Fibroblast of gingiva (primary cell): Measurements from ENCODE around the gene MFF.

Experiments used
- DNase-seq: peaks from one replicate; pipeline ENCODE4 v3.0.0-alpha.2; 2011; ENCODE audit warnings: low read depth

MFF gene, protein sequence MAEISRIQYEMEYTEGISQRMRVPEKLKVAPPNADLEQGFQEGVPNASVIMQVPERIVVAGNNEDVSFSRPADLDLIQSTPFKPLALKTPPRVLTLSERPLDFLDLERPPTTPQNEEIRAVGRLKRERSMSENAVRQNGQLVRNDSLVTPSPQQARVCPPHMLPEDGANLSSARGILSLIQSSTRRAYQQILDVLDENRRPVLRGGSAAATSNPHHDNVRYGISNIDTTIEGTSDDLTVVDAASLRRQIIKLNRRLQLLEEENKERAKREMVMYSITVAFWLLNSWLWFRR

DNA sequence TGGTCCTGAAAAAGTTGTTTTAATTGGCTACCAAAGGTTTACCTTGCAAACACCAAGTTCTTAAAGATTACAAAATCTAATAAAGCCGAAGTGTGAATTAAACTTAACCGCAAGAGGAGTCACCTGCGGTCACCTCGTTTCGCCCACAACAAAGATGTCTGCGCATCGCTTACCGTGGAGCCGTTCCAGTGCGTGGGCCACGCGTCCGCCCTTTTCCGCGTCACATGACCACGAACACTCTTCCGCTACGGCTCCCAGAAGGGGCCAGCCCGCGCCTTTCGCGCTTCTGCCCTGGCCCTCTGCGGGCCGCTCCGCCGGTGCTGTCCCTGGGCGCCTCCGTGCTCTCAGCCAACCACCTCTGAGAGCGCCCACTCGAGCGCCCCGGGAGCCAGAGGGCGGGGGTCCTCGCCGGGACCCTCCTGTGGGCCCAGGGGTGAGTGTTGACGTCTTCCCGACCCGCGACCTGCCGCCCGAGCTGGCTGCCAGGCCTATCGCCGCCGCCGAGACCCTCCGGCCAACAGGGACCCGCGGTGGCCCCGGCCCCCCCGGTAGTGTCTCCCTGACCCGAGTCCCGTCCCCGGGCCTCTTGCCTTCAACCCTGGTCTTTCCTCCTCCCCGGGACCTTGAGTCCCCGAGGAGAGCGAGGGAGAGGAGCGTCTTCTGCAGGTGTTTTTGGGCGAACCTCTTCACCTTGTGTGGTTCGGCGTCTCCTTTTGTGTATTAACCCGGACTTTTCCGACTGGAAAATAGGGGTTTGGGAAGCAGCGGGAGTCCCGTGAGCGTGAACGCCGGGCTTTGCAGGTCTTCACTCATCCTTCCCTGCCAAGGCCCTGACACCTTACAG lies at the start of gene MFF:
MFF (plus strand) TSS at position 257 of the 844 bp plus-strand sequence. CDS start 5,415 bp downstream, outside the sequence.
- DNase-seq: peak; percentile 92

DNA sequence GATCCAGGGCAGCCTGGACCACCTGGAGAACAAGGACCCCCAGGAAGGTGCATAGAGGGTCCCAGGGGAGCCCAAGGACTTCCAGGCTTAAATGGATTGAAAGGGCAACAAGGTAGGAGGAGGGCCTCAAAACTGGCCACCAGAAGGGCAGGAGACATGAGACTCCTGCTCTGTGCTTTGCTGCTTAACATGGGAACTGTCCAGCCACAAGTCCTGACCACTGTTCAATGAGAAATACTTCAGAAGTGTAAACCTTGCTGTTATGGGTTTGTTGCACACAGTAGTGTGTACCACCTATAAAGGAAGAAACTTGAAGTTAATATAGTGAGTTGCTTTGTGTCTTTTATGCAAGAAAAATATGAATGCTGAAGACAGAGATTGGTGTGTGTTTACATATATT lies 44.2 kb upstream of the MFF start:
- DNase-seq: peak; percentile 1

DNA sequence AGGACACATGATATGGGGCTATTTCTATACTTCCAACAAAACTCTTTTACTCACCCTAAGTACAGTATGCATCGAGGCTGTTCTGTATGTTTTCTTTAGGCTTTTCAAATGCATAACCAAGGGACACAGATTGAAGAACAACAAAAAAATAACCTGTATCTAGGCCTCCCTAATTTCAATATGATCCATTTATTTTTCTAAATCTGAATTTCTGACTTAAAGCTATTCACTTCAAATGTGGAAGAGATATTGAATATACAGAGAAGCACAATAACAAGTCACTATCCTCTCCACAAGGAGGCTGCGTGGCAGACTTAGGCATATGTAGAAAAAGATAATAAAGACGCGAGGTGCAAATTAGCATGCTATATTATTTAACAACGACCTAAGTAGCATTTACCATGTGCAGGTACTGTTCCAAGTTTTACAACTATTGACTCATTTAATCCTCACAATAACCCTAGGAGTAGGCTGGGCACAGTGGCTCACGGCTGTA lies 39.3 kb upstream of the MFF start:
- no peak for DNase-seq

DNA sequence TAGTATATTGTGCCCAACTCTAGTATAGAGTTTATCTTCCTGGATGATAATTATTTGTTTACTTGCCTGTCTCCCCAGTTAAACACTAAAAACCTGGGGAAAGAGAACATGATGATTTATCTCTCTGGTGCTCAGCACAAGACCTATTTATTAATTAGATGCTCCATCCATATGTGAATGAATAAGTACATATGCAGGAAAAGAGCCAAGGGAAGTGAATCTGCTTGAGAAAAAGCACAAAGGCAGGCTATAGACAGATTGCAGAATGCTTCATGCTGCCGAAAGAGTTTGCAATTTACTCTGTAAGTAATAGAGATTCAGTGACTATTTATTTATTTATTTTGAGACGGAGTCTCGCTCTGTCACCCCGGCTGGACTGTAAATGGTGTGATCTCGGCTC lies 37.3 kb upstream of the MFF start:
- no peak for DNase-seq

DNA sequence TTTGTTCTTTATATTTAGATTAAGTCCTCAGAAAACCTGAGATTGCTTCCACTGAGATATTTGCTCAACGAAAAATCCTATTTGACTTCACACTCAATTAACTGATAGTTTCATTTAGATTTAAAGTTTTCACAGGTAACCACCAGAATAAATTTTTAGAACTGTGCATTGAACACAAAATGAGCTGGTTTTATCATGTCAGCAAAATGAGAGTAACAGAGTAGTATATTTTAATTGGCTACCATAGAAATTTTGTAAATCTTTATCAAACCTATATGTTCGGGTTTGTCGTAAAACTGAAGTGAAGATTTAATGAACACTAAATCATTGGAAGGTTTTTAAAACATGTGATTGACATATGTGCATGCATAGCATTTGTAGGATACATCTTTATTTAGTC lies 32.7 kb upstream of the MFF start:
- DNase-seq: no peak

DNA sequence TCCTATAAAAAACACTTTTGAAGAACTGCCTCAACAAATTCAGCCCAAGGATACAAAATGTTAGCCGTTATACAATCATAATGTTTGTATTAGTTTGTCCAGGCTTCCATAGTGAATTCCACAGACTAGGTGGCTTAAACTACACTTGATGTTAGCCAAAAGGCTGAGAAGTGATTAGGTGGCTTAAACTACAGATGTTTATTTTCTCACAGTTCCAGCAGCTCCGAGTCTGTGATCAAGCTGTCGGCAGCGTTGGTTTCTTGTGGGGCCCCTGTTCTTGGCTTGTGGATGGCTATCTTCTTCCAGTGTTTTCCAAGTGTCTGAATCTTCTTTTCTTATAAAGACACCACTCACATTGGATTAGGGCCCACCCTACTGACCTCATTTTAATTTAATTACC lies 31.5 kb upstream of the MFF start:
- no peak for DNase-seq

DNA sequence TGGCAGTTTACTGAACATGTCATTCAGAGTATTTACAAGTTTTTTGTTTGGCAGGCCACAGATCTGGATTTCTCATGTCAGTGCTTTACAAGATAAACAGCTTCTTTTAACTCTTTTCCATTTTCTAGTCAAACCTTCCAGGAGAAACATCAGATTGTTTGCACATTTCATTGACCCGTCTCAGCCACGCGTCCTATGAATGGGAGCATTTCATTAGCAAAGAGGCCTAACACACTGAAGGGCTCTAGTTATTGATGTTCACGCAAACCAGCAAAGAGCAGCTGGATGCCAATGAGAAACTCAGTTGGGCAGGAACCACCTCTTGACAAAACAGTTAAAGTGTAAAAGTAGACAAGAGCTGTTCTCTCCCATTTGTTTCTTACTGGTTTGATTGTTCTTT lies 29.2 kb upstream of the MFF start:
- no peak for DNase-seq

DNA sequence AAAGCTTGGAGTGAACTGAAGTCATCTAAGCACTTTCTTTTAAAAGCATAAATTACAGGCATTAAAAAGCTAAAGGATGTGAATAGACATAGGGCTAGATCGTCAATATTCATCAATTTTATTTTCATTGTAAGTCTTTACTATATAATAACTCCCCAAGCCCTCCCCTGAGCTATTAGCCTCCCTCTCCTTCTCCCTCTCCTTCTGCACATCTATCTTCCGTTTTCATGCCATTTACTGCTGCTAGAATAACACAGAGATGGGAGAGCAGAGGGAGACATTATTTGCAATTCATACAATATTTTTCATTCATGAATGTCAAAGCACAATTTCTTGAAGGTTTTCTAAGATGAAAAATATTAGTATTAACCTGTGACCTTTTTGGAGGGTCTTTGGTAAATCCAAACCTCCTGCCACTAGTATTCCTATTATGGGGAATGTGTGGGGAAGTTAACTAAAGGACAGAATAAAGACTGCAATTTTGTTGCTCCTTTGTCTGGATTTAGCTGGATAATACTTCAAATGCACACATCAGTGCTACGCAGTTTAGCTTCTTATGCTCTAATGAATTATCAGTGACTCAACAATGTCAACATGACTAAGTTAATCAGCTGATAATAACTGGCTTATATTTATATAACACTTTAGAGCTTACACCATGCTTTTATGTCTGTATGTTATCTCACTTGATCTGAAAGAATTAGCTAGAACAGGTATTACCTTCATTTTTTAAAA lies 28.2 kb upstream of the MFF start:
- no peak for DNase-seq

DNA sequence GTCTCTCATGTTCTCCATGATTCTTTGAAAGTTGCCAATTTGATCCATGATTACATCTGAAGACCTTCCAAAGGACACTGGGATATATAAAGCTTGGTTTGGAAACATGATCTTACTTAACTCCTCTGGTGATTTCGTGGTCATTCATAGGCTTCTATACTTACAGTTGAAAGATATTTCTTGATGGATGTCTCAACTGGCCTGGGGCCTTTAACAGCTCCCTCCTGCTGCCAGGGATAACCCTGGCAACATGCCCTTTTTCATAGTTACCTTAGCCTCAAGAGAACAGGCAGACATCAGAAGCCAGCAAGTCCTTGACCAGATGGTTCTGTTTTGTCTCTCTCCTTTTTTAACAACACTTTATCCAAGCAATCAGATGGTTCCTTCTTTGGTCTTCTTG lies 23.5 kb upstream of the MFF start:
- peak; percentile 3 for DNase-seq

DNA sequence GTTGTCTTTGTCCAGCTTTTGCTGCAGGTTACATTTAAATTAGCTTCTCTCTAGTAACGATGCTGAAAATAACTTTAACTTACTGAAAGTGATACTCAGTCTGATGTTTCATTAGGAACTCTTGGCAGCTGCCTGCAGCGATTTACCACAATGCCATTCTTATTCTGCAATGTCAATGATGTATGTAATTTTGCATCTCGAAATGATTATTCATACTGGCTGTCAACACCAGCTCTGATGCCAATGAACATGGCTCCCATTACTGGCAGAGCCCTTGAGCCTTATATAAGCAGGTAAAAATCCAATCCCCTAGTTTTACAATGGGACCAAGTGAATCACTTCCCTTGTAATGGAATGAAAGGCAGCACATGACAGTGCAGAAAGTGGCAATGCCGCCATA lies 16.3 kb upstream of the MFF start:
- DNase-seq: peak; percentile 67

DNA sequence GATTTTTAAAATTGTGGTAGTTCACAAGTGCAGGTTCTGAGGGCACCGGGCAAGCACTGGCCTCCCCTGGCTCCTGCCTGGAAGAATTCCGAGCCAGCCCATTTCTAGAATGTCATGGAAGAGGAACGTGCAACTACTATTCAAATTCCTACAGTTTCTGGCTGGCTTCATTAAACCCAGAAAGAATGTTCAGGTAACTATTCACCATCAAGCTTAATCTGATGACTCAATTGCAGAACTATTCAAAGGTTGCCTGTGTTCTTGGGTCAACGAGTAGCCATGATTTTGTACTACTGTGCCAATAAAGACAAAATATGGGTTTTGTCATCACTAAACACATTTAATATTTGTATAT lies 14.3 kb upstream of the MFF start:
- DNase-seq: no peak

DNA sequence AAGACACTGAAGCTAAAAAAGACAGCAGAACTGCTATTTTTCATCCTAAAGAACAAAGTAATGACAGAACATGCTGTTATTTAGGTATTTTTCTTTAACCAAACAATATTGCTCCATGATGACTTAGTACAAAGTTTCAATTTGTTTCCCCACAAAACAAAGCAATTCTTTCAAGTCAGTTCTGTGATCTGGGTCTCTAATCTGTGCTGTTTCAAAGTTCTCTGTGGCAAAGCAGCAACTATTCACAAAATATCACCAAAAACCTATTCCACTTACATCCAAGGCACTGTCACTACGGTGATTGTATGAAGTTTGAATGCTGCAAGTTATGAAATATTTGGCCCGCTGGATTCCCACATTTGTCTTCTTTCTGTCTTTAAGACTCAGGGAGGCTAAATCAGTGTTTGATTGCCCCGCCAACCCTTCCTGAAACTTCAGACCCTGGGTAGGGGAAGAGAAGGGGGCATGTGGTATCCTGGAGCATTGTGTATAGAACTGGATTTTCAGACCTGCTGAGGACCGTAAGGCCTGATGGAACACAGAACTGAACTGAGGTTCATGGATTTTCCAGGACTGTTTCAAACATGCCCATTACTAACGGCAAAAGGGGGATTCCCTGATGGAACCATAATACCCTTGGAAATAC lies 13.1 kb upstream of the MFF start:
- DNase-seq: no peak

DNA sequence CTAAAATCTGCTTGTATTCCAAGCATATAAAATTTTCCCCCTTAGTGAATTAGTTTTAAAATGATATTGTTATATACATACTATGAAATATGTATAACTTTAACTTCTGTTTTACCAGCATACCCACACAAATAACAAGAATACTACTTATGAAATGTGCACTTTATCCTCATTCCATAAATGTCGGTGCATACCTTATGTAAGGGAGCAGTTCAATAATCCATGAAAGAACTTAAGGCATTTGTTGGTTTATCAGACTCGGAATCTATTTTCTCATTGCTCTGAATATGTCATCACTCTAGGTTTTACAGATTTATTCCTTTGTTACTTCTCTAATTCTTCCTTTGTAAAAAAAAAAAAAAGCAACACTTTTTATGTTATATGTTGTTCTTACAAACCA lies 12.5 kb upstream of the MFF start:
- DNase-seq: no peak

DNA sequence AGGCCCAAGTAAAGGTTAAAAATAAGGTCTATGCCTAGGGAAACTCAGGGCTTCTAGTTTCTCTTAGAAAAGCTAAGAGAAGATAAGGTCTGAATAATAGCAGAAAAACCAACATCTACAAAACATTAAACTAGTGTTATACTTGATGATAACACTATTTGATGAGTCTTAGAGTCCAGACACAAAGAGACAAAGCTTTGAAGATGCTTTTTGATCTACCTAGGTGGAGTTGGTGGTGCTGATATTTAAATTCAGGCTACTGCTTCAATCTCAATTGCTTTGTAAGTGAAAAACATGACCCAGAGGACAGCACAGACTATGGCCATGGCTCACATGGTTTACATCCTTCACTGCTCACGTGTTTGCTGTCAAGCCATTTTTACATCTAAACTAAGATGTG lies 11.7 kb upstream of the MFF start:
- no peak for DNase-seq

DNA sequence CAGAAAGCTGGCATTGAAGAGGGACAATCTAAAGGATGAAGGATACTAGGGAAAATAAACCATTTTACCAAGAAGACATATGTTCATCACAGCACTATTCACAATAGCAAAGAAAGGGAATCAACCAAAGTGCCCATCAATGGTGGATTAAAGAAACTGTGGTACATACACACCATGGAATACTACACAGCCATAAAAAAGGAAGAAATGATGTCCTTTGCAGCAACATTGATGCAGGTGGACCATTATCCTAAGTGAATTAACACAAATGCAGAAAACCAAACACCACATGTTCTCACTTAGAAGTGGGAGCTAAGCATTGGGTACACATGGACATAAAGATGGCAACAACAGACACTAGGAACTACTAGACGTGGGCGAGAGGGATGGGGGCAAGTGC lies 7.2 kb upstream of the MFF start:
- DNase-seq: no peak

DNA sequence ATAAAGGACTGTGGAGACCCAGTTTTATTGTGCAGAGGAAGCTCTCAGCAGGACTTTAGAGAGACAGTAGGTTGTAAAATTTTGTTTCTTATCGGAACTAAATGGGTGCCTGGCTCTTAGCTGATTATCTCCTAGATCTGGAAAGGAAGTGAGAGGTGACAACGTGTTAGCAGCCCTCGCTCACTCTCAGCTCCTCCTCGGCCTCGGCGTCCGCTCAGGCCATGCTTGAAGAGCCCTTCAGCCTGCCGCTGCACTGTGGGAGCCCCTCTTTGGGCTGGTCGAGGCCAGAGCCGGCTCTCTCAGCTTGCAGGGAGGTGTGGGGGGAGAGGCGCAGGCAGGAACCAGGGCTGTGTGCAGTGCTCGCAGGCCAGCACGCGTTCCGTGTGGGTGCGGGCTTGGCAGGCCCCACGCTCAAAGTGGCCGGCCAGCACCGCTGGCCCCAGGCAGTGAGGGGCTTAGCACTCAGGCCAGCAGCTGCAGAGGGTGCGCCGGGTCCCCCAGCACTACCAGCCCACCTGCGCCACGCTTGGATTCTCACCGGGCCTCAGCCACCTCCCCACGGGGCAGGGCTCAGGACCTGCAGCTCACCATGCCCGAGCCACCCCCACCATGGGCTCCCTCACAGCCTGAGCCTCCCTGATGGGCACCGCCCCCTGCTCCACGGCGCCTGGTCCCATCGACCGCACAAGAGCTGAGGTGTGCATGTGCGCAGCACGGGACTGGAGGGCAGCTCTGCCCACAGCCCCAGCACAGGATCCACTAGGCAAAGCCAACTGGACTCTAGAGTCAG lies 4.6 kb upstream of the MFF start:
- no peak for DNase-seq

DNA sequence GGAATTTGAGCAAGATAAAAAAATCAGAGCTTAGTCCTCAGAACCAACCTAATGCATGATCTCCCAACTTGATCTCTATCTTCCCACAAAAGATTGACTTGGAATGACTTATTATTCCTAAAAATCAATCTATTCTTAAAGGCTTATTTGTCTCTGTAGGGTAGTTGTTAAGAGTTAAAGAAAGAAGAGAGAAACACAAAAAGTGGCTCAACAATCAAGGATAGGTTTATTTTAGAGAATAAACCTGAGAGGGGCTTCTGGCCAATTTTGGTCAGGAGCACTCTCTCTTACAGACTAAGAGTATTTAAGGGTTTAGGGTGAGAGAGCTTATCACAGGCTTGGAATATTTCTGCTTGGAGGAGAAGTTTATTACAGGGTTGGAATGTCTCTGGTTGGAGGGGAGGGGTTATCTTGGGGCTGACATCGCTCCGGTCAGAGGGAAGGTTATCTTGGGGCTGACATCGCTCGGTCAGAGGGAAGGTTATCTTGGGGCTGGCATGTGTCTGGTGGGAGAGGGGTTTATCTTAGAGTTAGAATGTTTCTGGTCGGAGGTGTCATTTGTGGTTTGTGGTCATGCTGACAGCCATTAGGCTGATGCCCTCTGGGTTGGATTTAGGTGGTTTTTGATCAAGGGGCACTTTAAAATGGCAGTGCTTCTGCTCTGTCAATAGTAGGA lies 2.4 kb upstream of the MFF start:
- no peak for DNase-seq

DNA sequence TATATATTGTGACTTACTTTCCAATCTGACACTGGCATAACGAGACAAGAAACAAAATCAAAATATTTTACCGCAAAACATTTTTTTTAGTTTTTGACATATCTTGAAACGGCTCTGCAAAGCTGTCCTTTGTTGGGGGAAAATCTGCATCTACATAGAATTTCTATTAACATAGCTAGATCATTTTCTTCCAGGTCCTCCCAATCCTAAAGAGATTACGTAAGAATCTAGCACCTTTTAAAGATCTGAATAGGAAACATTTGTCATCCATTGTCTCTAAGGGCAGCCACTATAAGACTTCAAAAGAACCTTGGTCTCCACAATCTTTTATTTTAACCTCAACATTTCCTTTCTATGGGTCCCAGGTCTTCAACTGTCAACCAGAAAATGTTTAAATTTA lies 1.2 kb upstream of the MFF start:
- DNase-seq: no peak

DNA sequence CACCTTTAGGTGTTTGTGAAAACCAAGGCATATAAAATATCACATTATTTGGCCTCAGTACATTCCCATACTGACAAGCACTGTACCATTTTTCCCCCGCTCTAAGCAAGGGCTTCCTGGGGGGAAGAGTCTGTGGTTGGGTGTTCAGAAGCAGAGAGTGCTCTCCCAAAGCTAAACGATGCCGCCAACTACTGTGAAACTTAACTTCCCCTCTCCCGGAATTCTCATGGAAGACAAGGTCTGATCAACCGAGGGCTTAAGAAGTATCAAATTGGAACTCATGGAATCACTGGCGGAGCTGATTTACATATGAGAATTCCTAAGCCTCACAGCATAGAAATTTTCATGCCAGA lies 433 bp upstream of the MFF start:
- DNase-seq: peak; percentile 8

DNA sequence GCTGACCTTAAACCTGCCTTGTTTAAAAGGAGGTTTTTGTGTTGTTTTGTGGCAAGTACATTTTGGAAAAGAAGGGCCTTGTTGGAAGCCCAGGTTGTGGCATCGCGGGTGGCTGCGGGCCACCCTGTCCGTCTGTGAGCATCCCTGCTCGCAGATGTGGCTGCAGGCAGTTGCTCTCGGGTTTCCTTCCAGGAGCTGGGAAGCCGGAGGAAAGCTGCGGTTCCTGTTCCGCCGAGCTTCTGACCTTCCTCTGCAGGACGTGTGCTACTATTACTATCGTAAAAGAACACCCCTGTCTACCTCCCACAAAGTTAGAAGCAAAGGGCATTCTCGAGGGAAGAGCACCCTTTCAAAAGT lies 766 bp downstream of the MFF start:
- peak; percentile 47 for DNase-seq

DNA sequence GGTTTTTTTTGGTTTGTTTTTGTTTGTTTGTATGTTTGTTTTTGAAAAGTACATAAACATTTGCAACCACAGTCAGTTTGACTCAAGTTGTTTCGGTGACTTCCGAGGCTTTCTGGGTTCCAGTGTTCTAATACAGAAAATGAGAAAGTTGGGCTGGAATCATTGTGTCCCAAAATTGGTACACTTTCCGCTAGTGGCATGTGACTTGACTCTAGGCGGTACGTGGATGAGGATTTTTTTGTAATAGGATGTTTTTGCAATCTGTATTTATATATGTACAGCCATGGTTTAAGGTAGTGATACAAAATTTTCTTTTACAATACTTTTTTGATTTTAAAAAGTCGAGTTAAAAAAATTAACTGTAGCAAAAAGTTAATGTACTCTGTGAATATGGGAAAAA lies 1.7 kb downstream of the MFF start:
- peak; percentile 2 for DNase-seq
